ENCODE measurements around the gene UBR2.

UBR2 gene

DNA sequence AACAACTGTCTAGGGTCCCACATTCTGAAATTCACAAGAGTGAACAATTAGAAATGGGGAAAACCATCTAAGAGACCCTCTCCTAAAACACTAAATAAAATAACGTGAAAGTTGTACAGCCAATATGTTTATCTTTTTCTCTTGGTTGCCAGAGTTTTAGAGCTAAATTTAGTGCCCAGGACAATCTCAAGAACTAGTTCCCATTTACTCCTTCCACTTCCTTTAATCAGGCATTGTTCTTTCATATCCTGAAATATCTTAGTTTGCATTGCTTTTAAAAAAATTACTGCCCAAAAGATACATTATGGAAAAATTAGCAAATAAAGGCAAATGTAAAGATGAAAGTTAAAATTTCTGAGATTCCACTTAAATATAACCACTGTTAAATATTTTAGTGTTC, 33.1 kb upstream of the UBR2 start:
- Histone ChIP-seq H3K4me1 (ENCODE audit: control insufficient read depth, insufficient read depth, low read length, poor library complexity, severe bottlenecking) (no peaks in the 10 kb centered on the region), H3K27ac (ENCODE audit: low read depth, low read length, severe bottlenecking) (no peak overlapping the region), H3K9me3 (ENCODE audit: control insufficient read depth, low read length) (no peaks in the 10 kb centered on the region), H3K36me3 (ENCODE audit: control insufficient read depth, insufficient read depth, low read length) (no peaks in the 10 kb centered on the region), H3K4me3 (ENCODE audit: extremely low read depth, insufficient read depth, low read length, poor library complexity, severe bottlenecking) (no peak overlapping the region)
- WGBS, 2 experiments (ENCODE audit: insufficient coverage in 2 of 2): no CpG with 5 or more reads among the region's 1 CpG

DNA sequence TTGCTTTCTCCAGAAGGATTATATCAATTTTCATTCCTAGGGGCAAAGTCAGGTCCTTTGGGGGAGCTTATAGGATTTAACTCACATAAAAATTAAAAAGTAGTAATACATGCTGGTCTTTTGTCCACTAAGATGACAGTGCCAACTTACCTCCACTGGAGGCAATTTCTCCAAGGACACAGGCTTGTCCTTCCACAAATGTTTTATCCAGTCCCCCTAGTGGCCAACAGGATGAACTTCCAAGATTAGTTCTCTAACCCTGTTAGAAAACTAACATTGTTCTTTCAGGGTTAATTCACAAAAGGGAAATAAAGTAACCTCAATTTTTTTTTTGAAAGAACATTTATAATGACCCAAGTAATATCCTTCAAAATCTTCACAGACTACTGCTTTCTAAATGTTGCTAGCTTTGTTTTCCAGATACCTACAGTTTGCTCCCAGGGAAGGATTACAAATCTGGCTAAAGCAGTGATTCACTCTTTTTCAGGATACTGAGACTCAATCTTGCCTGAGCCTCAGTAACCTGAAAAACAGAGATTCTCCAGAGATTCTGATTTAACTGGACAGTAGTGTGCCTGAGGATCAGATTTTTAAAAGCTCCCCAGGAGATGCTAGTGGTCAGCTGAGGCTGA, 31.7 kb upstream of the UBR2 start:
- no peaks in the 10 kb centered on the region for H3K9me3 ChIP-seq (ENCODE audit: control insufficient read depth, low read length)
- no peak overlapping the region for H3K27ac ChIP-seq (ENCODE audit: low read depth, low read length, severe bottlenecking)
- H3K4me1 ChIP-seq (ENCODE audit: control insufficient read depth, insufficient read depth, low read length, poor library complexity, severe bottlenecking): no peaks in the 10 kb centered on the region
- H3K36me3 ChIP-seq (ENCODE audit: control insufficient read depth, insufficient read depth, low read length): no peaks in the 10 kb centered on the region
- H3K4me3 ChIP-seq (ENCODE audit: extremely low read depth, insufficient read depth, low read length, poor library complexity, severe bottlenecking): no peak overlapping the region

DNA sequence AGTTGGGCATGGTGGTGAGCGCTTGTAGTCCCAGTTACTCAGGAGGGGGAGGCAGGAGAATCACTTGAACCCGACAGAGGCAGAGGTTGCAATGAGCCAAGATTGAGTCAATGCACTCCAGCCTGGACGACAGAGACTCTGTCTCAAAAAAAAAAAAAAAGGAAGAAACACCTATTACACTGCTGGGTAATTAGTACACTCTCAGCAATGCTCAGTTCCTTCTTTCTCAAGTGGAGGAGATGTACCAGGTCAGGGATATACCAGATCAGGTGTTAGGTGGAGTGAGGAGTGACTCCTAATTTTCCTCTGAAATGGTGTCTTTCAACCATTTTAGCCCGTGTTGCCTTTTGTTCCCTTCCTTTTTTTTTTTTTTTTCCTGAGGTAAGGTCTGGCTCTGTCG, 30.0 kb upstream of the UBR2 start:
- no peak overlapping the region for H3K4me3 ChIP-seq (ENCODE audit: extremely low read depth, insufficient read depth, low read length, poor library complexity, severe bottlenecking)
- no peaks in the 10 kb centered on the region for H3K4me1 ChIP-seq (ENCODE audit: control insufficient read depth, insufficient read depth, low read length, poor library complexity, severe bottlenecking)
- no peaks in the 10 kb centered on the region for H3K36me3 ChIP-seq (ENCODE audit: control insufficient read depth, insufficient read depth, low read length)
- no peaks in the 10 kb centered on the region for H3K9me3 ChIP-seq (ENCODE audit: control insufficient read depth, low read length)
- H3K27ac ChIP-seq (ENCODE audit: low read depth, low read length, severe bottlenecking): no peak overlapping the region
- WGBS, 2 experiments (ENCODE audit: insufficient coverage in 2 of 2): 82 to 100% methylated on average over 2 to 3 of the region's 5 CpGs

DNA sequence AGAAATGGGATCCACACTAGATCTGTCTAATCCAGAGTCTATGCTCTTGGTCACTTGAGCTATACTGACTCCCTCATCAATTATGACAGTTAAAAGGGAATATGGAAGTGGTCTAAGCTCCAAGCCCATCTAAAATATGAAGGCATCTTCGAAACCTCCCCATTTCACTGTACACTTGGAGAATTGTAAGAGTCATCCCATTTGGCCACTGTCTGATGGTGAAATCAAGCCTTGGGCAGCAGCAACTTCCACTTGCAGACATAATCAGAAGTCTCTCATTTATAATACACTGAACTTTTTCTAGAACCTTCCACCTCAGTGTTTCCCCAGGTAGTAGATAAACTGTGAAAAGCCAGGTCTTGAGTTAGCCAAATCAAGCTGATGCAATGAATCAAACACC, 26.3 kb upstream of the UBR2 start:
- Histone ChIP-seq H3K4me1 (ENCODE audit: control insufficient read depth, insufficient read depth, low read length, poor library complexity, severe bottlenecking) (no peaks in the 10 kb centered on the region), H3K27ac (ENCODE audit: low read depth, low read length, severe bottlenecking) (no peak overlapping the region), H3K4me3 (ENCODE audit: extremely low read depth, insufficient read depth, low read length, poor library complexity, severe bottlenecking) (no peak overlapping the region), H3K36me3 (ENCODE audit: control insufficient read depth, insufficient read depth, low read length) (no peaks in the 10 kb centered on the region), H3K9me3 (ENCODE audit: control insufficient read depth, low read length) (no peaks in the 10 kb centered on the region)
- 80 to 100% methylated on average over 1 of the region's 1 CpG for WGBS, 2 experiments (ENCODE audit: insufficient coverage in 2 of 2)

DNA sequence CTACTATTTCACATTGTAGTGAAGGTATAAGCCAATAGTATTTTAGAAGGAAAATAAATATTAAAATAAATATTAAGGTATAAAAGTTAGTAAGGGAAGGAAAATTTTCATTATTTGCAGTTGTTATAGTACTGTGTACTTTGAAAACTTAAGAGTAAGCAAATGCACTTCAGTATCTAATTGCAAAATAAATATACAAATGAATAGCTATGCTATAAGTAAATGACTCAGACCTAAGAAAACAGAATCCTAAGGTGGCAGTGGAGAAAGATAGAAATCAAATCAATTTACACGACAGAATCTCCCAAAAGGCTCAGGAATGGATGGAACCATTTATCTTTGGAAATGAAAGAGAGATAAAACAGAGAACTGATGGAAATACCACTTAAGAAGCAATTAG, 24.7 kb upstream of the UBR2 start:
- no CpG with 5 or more reads among the region's 1 CpG for WGBS, 2 experiments (ENCODE audit: insufficient coverage in 2 of 2)

DNA sequence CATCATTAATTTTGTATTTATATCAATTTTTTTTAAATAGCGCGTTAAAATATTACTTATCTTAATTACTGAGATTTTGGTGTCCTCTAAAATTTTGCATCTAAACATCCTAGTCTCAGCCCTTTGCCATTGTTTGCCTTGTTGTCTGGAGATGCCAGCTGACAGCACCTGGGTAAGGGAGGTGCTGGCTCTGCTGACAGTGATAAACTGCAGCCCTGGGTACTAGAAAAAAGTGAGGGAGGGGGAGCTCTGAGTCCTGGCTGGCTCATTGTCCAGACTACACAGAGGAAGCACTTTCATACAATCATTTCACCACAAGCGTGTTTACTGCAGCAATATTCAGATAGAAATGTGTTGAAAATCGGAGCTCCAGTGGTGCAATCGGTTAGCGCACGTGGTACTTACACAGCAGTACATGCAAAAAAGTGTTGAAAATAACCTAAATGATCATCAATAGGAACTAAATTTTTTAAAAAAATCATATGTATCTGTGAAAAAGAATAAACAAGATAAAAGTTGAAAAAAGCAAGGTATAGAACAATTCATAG, 18.5 kb upstream of the UBR2 start:
- Histone ChIP-seq H3K36me3 (ENCODE audit: control insufficient read depth, insufficient read depth, low read length) (no peaks in the 10 kb centered on the region), H3K4me3 (ENCODE audit: extremely low read depth, insufficient read depth, low read length, poor library complexity, severe bottlenecking) (no peak overlapping the region), H3K27ac (ENCODE audit: low read depth, low read length, severe bottlenecking) (no peak overlapping the region), H3K4me1 (ENCODE audit: control insufficient read depth, insufficient read depth, low read length, poor library complexity, severe bottlenecking) (peaks cover 3% of the 10 kb centered on the region), H3K9me3 (ENCODE audit: control insufficient read depth, low read length) (no peaks in the 10 kb centered on the region)
- WGBS, 2 experiments (ENCODE audit: insufficient coverage in 2 of 2): 90% methylated on average over 2 of the region's 7 CpGs; no CpG with 5 or more reads in 1 of the 2 experiments

More for the DNA sequence above, 24.7 kb upstream of the UBR2 start:
- H3K4me1 ChIP-seq (ENCODE audit: control insufficient read depth, insufficient read depth, low read length, poor library complexity, severe bottlenecking): no peaks in the 10 kb centered on the region
- no peak overlapping the region for H3K4me3 ChIP-seq (ENCODE audit: extremely low read depth, insufficient read depth, low read length, poor library complexity, severe bottlenecking)
- H3K27ac ChIP-seq (ENCODE audit: low read depth, low read length, severe bottlenecking): no peak overlapping the region
- no peaks in the 10 kb centered on the region for H3K36me3 ChIP-seq (ENCODE audit: control insufficient read depth, insufficient read depth, low read length)
- H3K9me3 ChIP-seq (ENCODE audit: control insufficient read depth, low read length): no peaks in the 10 kb centered on the region

DNA sequence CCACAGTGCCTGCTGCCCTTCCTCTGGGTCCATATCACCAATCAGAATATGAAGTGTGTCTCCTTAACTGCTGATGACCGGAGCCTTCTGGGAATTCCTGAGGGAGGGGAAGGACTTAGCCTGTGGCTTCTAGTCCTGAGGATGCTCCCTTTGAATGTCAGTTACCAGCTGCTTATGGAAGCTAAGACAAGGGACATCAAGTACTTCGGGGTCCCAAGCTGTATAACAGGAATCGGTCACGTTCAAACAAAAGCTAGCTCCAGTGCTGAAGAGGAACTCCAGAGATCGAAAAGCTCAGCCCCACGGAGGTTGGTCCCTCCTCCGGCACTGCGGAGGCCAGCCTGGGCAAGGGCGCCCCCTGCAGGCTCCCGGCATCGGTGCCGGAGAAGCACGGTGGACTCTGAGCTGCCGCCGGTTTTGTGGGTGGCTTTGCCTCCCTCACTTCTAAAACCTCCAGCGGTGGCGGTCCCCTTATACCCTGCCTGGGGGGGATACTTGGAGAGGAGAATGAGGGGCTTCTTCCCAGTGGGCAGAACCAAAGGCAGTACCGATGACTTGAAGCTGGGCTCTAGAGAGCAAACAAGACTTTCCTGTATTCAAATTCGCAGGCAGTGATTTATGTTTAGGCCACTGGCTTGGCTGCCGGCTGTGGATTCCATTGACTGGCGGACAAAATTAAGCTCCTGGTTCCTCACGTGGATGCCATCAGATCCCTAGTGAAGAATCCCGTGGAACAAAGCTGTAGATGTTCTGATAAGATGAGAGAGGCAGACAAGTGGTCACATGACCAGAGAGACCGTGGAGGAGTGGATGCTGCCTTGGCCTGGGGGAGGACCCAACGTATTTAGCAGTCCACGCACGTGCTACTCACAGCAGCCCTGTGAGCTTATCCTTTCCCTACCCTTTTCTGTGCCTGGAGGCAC, 16.2 kb upstream of the UBR2 start:
- Histone ChIP-seq H3K4me1 (ENCODE audit: control insufficient read depth, insufficient read depth, low read length, poor library complexity, severe bottlenecking) (peaks cover 3% of the 10 kb centered on the region), H3K36me3 (ENCODE audit: control insufficient read depth, insufficient read depth, low read length) (no peaks in the 10 kb centered on the region), H3K27ac (ENCODE audit: low read depth, low read length, severe bottlenecking) (peak overlapping the region; percentile 67), H3K9me3 (ENCODE audit: control insufficient read depth, low read length) (no peaks in the 10 kb centered on the region), H3K4me3 (ENCODE audit: extremely low read depth, insufficient read depth, low read length, poor library complexity, severe bottlenecking) (peak overlapping the region; percentile 29)
- 22 to 23% methylated on average over 21 to 22 of the region's 27 CpGs for WGBS, 2 experiments (ENCODE audit: insufficient coverage in 2 of 2)

DNA sequence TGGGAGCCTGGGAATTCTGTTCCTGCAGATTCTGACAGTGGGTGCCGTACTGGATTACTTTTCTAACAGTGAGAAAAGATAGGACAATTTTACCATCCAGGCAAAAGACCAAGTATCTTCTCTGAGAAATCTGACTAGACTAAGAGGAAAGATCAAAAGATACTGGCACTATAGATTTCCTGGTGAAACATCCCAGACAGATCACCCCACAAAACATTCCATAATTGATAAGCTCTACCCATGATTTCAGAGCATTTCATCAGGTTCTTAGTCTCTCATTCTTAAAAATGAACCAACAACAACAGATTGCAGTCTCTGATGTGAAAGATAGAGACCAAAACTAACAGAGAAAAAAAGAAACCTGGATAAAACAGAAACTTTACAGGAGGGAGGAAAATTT, 13.6 kb upstream of the UBR2 start:
- H3K36me3 ChIP-seq (ENCODE audit: control insufficient read depth, insufficient read depth, low read length): no peaks in the 10 kb centered on the region
- WGBS, 2 experiments (ENCODE audit: insufficient coverage in 2 of 2): 80% methylated on average over 1 of the region's 1 CpG; no CpG with 5 or more reads in 1 of the 2 experiments
- H3K9me3 ChIP-seq (ENCODE audit: control insufficient read depth, low read length): no peaks in the 10 kb centered on the region
- no peak overlapping the region for H3K4me3 ChIP-seq (ENCODE audit: extremely low read depth, insufficient read depth, low read length, poor library complexity, severe bottlenecking)
- no peak overlapping the region for H3K27ac ChIP-seq (ENCODE audit: low read depth, low read length, severe bottlenecking)
- peaks cover 3% of the 10 kb centered on the region for H3K4me1 ChIP-seq (ENCODE audit: control insufficient read depth, insufficient read depth, low read length, poor library complexity, severe bottlenecking)

DNA sequence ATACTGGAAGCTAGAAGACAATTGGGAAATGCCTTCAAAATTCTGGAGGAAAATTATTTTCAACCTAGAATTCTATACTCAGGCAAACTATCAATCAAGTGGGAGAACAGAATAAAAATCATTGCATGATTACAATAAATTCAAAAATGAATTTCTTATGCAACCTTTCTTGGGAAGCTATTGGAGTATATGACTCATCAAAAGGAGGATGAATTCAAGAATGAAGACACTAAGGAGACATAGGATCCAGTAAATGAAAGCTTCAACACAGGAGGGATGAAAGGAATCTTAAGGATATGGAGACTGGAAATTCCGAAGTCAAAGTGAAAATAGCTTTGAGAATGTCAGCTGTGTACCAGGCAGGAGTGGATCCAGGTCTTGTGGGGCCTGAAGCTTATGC, 12.6 kb upstream of the UBR2 start:
- no peak overlapping the region for H3K4me3 ChIP-seq (ENCODE audit: extremely low read depth, insufficient read depth, low read length, poor library complexity, severe bottlenecking)
- peaks cover 3% of the 10 kb centered on the region for H3K4me1 ChIP-seq (ENCODE audit: control insufficient read depth, insufficient read depth, low read length, poor library complexity, severe bottlenecking)
- no peak overlapping the region for H3K27ac ChIP-seq (ENCODE audit: low read depth, low read length, severe bottlenecking)
- 92 to 100% methylated on average over 1 of the region's 1 CpG for WGBS, 2 experiments (ENCODE audit: insufficient coverage in 2 of 2)
- H3K9me3 ChIP-seq (ENCODE audit: control insufficient read depth, low read length): no peaks in the 10 kb centered on the region
- no peaks in the 10 kb centered on the region for H3K36me3 ChIP-seq (ENCODE audit: control insufficient read depth, insufficient read depth, low read length)

DNA sequence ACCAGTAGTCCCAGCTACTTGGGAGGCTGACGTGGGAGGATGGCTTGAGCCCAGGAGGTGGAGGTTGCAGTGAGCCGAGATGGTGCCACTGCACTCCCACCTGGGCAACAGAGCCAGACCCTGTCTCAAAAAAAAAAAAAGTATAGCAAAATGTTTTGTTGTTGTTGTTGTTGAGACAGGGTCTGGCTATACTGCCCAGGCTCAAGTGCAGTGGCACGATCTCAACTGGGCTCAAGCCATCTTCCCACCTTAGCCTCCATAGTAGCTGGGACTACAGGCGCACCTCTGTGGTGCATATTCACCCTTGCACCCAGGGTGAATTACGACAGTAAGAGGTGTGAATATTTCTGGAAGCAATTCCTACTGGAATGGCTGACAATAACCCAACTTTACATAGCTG, 11.4 kb upstream of the UBR2 start:
- Histone ChIP-seq H3K36me3 (ENCODE audit: control insufficient read depth, insufficient read depth, low read length) (no peaks in the 10 kb centered on the region), H3K27ac (ENCODE audit: low read depth, low read length, severe bottlenecking) (no peak overlapping the region), H3K4me1 (ENCODE audit: control insufficient read depth, insufficient read depth, low read length, poor library complexity, severe bottlenecking) (no peaks in the 10 kb centered on the region), H3K9me3 (ENCODE audit: control insufficient read depth, low read length) (no peaks in the 10 kb centered on the region), H3K4me3 (ENCODE audit: extremely low read depth, insufficient read depth, low read length, poor library complexity, severe bottlenecking) (no peak overlapping the region)
- WGBS, 2 experiments (ENCODE audit: insufficient coverage in 2 of 2): 53 to 80% methylated on average over 2 to 4 of the region's 5 CpGs
